Keratinocyte (primary cell): ENCODE measurements around the gene REG4. TPM values are rescaled to one million over a fixed set of nuclear protein-coding genes. Genes with fewer than 3 reads are reported as not detected.

ENCODE experiments used
- DNase-seq: peaks from one replicate; pipeline ENCODE4 v3.0.0-alpha.2; 2011; ENCODE audit warnings: low read depth, missing footprints, low spot score
- FAIRE-seq: peaks from 2 replicates; lab custom pipeline; 2011; peaks lifted over from hg19 to GRCh38; lab: Jason Lieb, UNC
- H2AFZ ChIP-seq: 2 replicates; pipeline ENCODE4 v1.6.0; 2012; ENCODE audit warnings: low read length, control low read depth, inconsistent platforms; ENCODE audit not compliant: control insufficient read depth
- H3K27ac ChIP-seq: 2 replicates; pipeline ENCODE4 v1.5.1; 2011; ENCODE audit warnings: low read length; ENCODE audit not compliant: control insufficient read depth, insufficient read depth
- H3K27me3 ChIP-seq: 3 replicates; pipeline ENCODE4 v1.6.0; 2011; ENCODE audit warnings: low read length; ENCODE audit not compliant: control insufficient read depth, insufficient read depth; ENCODE audit errors: extremely low read depth
- H3K36me3 ChIP-seq, 2 experiments: 2 replicates in 1 of 2; 3 replicates in 1 of 2; pipeline ENCODE4 v1.5.1; 2011; ENCODE audit warnings: low read length in 2 of 2, mild to moderate bottlenecking in 1 of 2; ENCODE audit not compliant: control insufficient read depth in 2 of 2, insufficient read depth in 2 of 2; ENCODE audit errors: extremely low read depth in 1 of 2
- H3K4me1 ChIP-seq: 3 replicates; pipeline ENCODE4 v1.5.1; 2011; ENCODE audit warnings: low read length; ENCODE audit not compliant: control insufficient read depth, insufficient read depth; ENCODE audit errors: extremely low read depth
- H3K4me2 ChIP-seq: 3 replicates; pipeline ENCODE4 v1.6.0; 2011; ENCODE audit warnings: low read depth, low read length; ENCODE audit not compliant: control insufficient read depth, insufficient read depth; ENCODE audit errors: extremely low read depth
- H3K4me3 ChIP-seq, 3 experiments: fragments of 200-600 bp in 1 of 3; sonication (generic) in 1 of 3; 2 replicates in 2 of 3; 3 replicates in 1 of 3; pipeline ENCODE4 v1.5.1; 2011 to 2016; ENCODE audit warnings: low read length in 3 of 3, mild to moderate bottlenecking in 3 of 3, control low read depth in 2 of 3, inconsistent platforms in 1 of 3, low read depth in 1 of 3, mixed read lengths in 1 of 3, mixed run types in 1 of 3, moderate library complexity in 1 of 3; ENCODE audit not compliant: control insufficient read depth in 2 of 3, insufficient read depth in 2 of 3; ENCODE audit errors: extremely low read depth in 1 of 3
- H3K79me2 ChIP-seq: 2 replicates; pipeline ENCODE4 v1.6.0; 2012; ENCODE audit warnings: low read length; ENCODE audit not compliant: control insufficient read depth, insufficient read depth
- H3K9ac ChIP-seq: 3 replicates; pipeline ENCODE4 v1.6.0; 2011; ENCODE audit warnings: low read length; ENCODE audit not compliant: control insufficient read depth, insufficient read depth; ENCODE audit errors: extremely low read depth
- H3K9me1 ChIP-seq: 3 replicates; pipeline ENCODE4 v1.6.0; 2011; ENCODE audit warnings: low read length; ENCODE audit not compliant: control insufficient read depth, insufficient read depth; ENCODE audit errors: extremely low read depth
- H3K9me3 ChIP-seq: 2 replicates; pipeline ENCODE4 v1.5.1; 2012; ENCODE audit warnings: low read depth, low read length; ENCODE audit not compliant: control insufficient read depth
- H4K20me1 ChIP-seq: 3 replicates; pipeline ENCODE4 v1.6.0; 2011; ENCODE audit warnings: low read length; ENCODE audit not compliant: control insufficient read depth, insufficient read depth; ENCODE audit errors: extremely low read depth
- EZH2 ChIP-seq: IDR thresholded peaks from one replicate; pipeline ENCODE4 v1.6.1; 2012; ENCODE audit warnings: inconsistent platforms, mild to moderate bottlenecking, low read length, moderate library complexity
- dilution Hi-C: fragments of 300-500 bp; cut with MboI; formaldehyde crosslinking; loops from one replicate; pipeline ENCODE4 v1.7.0; 2020; ENCODE audit warnings: low sequenced_read_pairs; ENCODE audit not compliant: extremely low pct_ligation_motif_present
- polyA plus RNA-seq, 5 experiments: library from polyadenylated mRNA; depleted of rRNA in 3 of 5; stranded (reverse) in 3 of 5; stranded (forward) in 1 of 5; unstranded in 1 of 5; fragments of >200 nt; gene quantifications; 1 replicate in 1 of 5; 2 replicates in 3 of 5; 3 replicates in 1 of 5; pipeline versions ENCODE4 v1.2.1 to v1.2.3, GENCODE V29; 2011 to 2012; ENCODE audit warnings: missing spikeins in 2 of 5, low read depth in 1 of 5, low replicate concordance in 1 of 5
- TF ChIP-seq, protein P1 (sequence below), 3 experiments: IDR thresholded peaks in 1 of 3; conservative IDR thresholded peaks in 1 of 3; optimal IDR thresholded peaks in 1 of 3; 2 replicates in 2 of 3; 3 replicates in 1 of 3; pipeline versions ENCODE3 to v1.5.1; 2011; ENCODE audit warnings: low read length in 3 of 3, mild to moderate bottlenecking in 3 of 3, moderate library complexity in 2 of 3, control low read depth in 1 of 3, inconsistent platforms in 1 of 3; ENCODE audit not compliant: insufficient read depth in 2 of 3; ENCODE audit errors: extremely low read depth in 1 of 3

The REG4 gene
- polyA plus RNA-seq, 1 donor (not counting 4 experiments of a cell fraction or from before 2014, with no cell fraction given) = not detected

DNA sequence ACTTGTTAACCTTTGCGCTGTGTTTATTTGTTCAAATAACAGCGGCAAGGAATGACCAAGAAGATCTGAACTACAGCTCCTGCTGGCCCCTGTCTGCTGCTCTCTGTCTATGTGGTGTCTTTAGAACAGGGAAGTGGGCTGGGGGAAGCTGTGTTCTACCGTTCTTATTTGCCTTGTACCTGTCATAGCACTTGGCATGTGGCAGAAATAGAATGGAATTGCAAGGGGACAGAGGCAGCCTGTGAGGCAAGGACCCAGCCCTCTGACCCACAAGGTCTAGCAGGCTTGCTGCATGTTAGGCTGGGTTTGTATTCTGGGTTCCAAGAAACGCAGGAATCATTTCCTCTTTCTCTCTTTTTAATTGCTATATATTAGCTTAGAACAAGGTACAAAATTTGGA lies 63.2 kb downstream of the REG4 start:
- peaks cover 4% of the 10 kb centered on the region for H3K27me3 ChIP-seq
- TF ChIP-seq EZH2 = no peak
- TF ChIP-seq, protein P1, sequence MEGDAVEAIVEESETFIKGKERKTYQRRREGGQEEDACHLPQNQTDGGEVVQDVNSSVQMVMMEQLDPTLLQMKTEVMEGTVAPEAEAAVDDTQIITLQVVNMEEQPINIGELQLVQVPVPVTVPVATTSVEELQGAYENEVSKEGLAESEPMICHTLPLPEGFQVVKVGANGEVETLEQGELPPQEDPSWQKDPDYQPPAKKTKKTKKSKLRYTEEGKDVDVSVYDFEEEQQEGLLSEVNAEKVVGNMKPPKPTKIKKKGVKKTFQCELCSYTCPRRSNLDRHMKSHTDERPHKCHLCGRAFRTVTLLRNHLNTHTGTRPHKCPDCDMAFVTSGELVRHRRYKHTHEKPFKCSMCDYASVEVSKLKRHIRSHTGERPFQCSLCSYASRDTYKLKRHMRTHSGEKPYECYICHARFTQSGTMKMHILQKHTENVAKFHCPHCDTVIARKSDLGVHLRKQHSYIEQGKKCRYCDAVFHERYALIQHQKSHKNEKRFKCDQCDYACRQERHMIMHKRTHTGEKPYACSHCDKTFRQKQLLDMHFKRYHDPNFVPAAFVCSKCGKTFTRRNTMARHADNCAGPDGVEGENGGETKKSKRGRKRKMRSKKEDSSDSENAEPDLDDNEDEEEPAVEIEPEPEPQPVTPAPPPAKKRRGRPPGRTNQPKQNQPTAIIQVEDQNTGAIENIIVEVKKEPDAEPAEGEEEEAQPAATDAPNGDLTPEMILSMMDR (optimal IDR thresholded peaks at IDR 0.05 in 1 of 3, IDR thresholded peaks at IDR 0.05 in 1 of 3, conservative IDR thresholded peaks at IDR 0.05 in 1 of 3; ENCODE audit: extremely low read depth in 1 of 3, insufficient read depth in 2 of 3, low read length in 3 of 3) = no peak
- H3K9me1 ChIP-seq = no peaks in the 10 kb centered on the region
- H3K36me3 ChIP-seq = peaks cover 0 to 5% of the 10 kb centered on the region in 2 experiments
- H3K4me1 ChIP-seq = peaks cover 14% of the 10 kb centered on the region
- no peaks in the 10 kb centered on the region for H3K9me3 ChIP-seq
- H3K9ac ChIP-seq = no peak overlapping the region
- no peak for FAIRE-seq
- H3K4me3 ChIP-seq = no peak overlapping the region
- H4K20me1 ChIP-seq = no peaks in the 10 kb centered on the region
- H3K79me2 ChIP-seq = no peaks in the 10 kb centered on the region
- no peak overlapping the region for H2AFZ ChIP-seq
- H3K4me2 ChIP-seq = no peak overlapping the region
- dilution Hi-C loops = no loop called here
- no peak overlapping the region for H3K27ac ChIP-seq
- no peak for DNase-seq

DNA sequence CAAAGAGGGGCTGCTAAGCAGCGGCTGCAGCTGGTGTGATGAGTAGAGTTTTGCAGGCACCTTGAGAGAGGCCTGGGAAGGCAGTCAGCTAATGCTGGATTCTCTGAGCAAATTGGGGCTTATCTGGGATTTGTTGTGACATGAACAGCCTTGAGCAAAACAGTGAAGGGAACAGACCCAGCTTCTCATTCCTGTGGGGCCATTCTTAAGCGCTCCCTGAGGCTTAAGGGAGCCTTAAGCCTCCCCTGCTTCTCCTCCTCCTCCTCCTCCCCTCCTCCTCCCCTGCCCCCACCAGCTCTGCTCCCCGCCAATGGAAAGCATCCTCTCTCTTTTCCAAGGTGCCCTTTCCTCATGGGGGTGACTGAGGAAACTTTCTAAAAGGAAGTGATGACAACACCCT lies 63.8 kb downstream of the REG4 start:
- no peaks in the 10 kb centered on the region for H3K9me1 ChIP-seq
- H3K4me2 ChIP-seq = peak overlapping the region; percentile 24
- H2AFZ ChIP-seq = no peak overlapping the region
- no peak overlapping the region for H3K9ac ChIP-seq
- no peaks in the 10 kb centered on the region for H4K20me1 ChIP-seq
- peaks cover 4% of the 10 kb centered on the region for H3K27me3 ChIP-seq
- dilution Hi-C loops = no loop called here
- TF ChIP-seq, protein P1 (optimal IDR thresholded peaks at IDR 0.05 in 1 of 3, IDR thresholded peaks at IDR 0.05 in 1 of 3, conservative IDR thresholded peaks at IDR 0.05 in 1 of 3; ENCODE audit: extremely low read depth in 1 of 3, insufficient read depth in 2 of 3, low read length in 3 of 3) = no peak
- TF ChIP-seq EZH2 = no peak
- H3K4me1 ChIP-seq = peaks cover 14% of the 10 kb centered on the region
- no peak overlapping the region for H3K27ac ChIP-seq
- no peak overlapping the region for H3K4me3 ChIP-seq
- H3K79me2 ChIP-seq = no peaks in the 10 kb centered on the region
- FAIRE-seq = peak; percentile 91
- no peaks in the 10 kb centered on the region for H3K9me3 ChIP-seq
- no peak for DNase-seq
- H3K36me3 ChIP-seq = peaks cover 0 to 5% of the 10 kb centered on the region in 2 experiments
